A549 treated with AZD2906 at 1 μM for 4 hours (cell line): ENCODE measurements around the gene CAAP1. TPM values are rescaled to one million over a fixed set of nuclear protein-coding genes. Genes with fewer than 3 reads are reported as not detected.

Source experiments
- total RNA-seq: library from RNA; stranded (reverse); fragments of 200-300 nt; extraction: Qiagen RNA extraction; gene quantifications from 5 replicates; pipeline ENCODE4 v1.2.3, GENCODE V29; 2022

CAAP1 gene
- 15.4 to 21.4 TPM (median 16.9 TPM) in 5 replicates for total RNA-seq

DNA sequence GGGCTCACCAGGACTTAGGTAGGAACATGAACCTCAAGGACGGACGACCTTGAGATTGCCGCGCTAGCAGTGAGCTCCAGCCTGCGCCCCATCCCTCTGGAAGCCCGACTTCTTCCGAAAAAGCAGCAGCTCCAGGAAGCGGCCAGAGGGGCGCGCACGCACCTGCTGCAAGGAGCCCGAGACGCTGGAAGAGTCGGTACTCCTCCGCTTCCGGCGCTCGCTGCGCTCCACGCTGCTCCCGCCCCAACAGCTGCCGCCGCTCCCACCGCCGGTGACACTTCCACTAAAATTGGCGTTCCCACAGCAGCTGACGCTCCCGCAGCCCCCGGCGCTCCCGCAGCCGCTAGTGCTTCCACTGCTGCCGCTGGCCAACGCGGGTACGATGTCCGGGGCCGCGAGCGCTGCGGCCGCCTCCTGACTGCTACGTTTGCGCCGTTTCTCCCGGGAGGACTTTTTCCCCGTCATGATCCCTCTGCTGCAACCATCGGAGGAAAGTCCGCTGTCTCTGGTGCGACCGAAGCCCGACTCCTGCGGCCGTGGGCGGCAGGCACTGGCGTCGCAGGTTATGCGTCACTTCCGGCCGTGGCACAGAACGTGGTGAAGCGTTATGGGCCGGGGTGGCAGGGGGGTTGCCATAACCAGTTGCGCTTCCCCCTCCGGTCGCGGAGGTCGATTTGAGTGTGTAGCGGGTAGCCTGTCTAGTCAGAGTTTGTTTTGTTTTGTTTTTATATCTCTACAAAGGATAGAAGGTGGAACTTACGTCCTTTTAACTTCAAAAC lies at the start of gene CAAP1:
TSS of gene CAAP1 (minus strand) at position 552 of the 779 bp plus-strand sequence. CDS start at position 465, 87 bp downstream.

Other genes with a start within 250 kb of the CAAP1 start
- 28.3 to 39.8 TPM (median 30.9 TPM) in 5 replicates for gene PLAA, start 54.4 kb upstream of the CAAP1 start, total RNA-seq
- 11.4 to 15.5 TPM (median 12.5 TPM) in 5 replicates for gene IFT74, start 63.6 kb upstream of the CAAP1 start, total RNA-seq
- gene LRRC19, start 112.9 kb upstream of the CAAP1 start, total RNA-seq, result not detected in 5 replicates
- gene TEK, start 216.4 kb upstream of the CAAP1 start, total RNA-seq, result 0.11 to 0.19 TPM (median 0.15 TPM) in 5 replicates